Progenitor cell of endocrine pancreas (in vitro differentiated cells): Measurements from ENCODE around the gene BCHE. TPM values are rescaled to one million over a fixed set of nuclear protein-coding genes. Genes with fewer than 3 reads are reported as not detected.

Experiments used
- DNase-seq: peaks from one replicate; pipeline ENCODE4 v3.0.0; 2021; ENCODE audit warnings: low spot score; ENCODE audit not compliant: unreplicated experiment
- H3K27ac Mint-ChIP-seq: 2 replicates; pipeline ENCODE4 v1.8.0; 2021; ENCODE audit warnings: mild to moderate bottlenecking, moderate library complexity, mixed read lengths
- H3K27me3 Mint-ChIP-seq: 2 replicates; pipeline ENCODE4 v1.8.0; 2021; ENCODE audit warnings: mixed read lengths
- H3K36me3 Mint-ChIP-seq: 2 replicates; pipeline ENCODE4 v1.8.0; 2022; ENCODE audit warnings: mixed read lengths; ENCODE audit not compliant: insufficient read depth
- H3K4me1 Mint-ChIP-seq: 2 replicates; pipeline ENCODE4 v1.8.0; 2021; ENCODE audit warnings: low read depth, mixed read lengths
- H3K4me3 Mint-ChIP-seq: 2 replicates; pipeline ENCODE4 v1.8.0; 2021; ENCODE audit warnings: low read depth, mild to moderate bottlenecking, moderate library complexity, mixed read lengths
- H3K9me3 Mint-ChIP-seq: 2 replicates; pipeline ENCODE4 v1.8.0; 2021; ENCODE audit warnings: low read depth, mixed read lengths
- total RNA-seq: library from RNA; stranded (reverse); gene quantifications from 2 replicates; pipeline ENCODE4 v1.2.1, GENCODE V29; 2021
- TF ChIP-seq, protein P1 (sequence below): fragments of 200-600 bp; sonication (generic); IDR thresholded peaks from one replicate; pipeline ENCODE4 v1.5.0; 2021; ENCODE audit warnings: antibody characterized with exemption, mild to moderate bottlenecking; ENCODE audit not compliant: unreplicated experiment

The BCHE gene
- total RNA-seq, 1 donor from 2014 or later = 1.1 TPM

DNA sequence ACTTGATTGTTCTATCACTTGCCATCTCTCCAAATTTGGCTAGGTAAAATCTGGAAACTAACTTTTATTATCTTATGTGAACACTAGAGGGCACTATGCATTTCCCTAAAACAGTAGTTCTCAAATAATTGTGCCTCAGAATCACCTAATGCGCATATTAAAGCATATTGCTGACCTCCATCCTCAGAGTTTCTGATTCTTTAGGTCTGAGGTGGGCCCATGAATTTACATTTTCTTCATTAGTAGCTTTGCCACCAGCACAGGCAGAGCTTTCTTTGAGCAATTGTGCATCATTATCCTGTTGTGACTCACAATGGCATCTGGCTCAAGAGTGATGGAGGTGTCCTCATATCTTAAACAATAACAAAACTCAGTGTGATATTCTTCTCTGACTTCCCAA is 17.5 kb upstream of the BCHE start:
- DNase-seq = no peak
- no peak overlapping the region for H3K4me3 Mint-ChIP-seq
- no peak overlapping the region for H3K27ac Mint-ChIP-seq
- H3K27me3 Mint-ChIP-seq = no peaks in the 10 kb centered on the region
- H3K36me3 Mint-ChIP-seq = no peaks in the 10 kb centered on the region
- H3K9me3 Mint-ChIP-seq = no peaks in the 10 kb centered on the region
- TF ChIP-seq, protein P1, sequence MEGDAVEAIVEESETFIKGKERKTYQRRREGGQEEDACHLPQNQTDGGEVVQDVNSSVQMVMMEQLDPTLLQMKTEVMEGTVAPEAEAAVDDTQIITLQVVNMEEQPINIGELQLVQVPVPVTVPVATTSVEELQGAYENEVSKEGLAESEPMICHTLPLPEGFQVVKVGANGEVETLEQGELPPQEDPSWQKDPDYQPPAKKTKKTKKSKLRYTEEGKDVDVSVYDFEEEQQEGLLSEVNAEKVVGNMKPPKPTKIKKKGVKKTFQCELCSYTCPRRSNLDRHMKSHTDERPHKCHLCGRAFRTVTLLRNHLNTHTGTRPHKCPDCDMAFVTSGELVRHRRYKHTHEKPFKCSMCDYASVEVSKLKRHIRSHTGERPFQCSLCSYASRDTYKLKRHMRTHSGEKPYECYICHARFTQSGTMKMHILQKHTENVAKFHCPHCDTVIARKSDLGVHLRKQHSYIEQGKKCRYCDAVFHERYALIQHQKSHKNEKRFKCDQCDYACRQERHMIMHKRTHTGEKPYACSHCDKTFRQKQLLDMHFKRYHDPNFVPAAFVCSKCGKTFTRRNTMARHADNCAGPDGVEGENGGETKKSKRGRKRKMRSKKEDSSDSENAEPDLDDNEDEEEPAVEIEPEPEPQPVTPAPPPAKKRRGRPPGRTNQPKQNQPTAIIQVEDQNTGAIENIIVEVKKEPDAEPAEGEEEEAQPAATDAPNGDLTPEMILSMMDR = peak; percentile 74
- peaks cover 4% of the 10 kb centered on the region for H3K4me1 Mint-ChIP-seq

DNA sequence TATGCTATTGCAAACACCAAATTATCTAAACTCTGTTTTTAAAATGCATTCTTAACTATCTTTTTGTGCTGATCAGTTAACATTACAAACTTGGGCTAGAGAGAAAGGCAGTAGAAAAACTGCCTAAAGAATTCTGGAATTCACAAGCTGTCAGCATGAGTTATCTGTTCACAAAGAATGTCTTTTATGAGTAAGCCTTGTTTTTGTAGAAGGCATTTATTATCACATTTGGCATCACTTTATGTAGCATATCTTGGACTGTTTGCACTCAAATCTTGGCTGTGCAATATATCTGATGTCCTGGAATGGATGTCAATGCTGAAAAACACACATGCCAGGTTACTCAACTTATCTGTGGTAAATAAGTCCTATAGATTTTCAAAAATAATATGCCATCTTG is 15.5 kb upstream of the BCHE start:
- no peak overlapping the region for H3K27ac Mint-ChIP-seq
- DNase-seq = no peak
- no peaks in the 10 kb centered on the region for H3K27me3 Mint-ChIP-seq
- peaks cover 5% of the 10 kb centered on the region for H3K9me3 Mint-ChIP-seq
- H3K4me1 Mint-ChIP-seq = peaks cover 4% of the 10 kb centered on the region
- H3K36me3 Mint-ChIP-seq = no peaks in the 10 kb centered on the region
- no peak overlapping the region for H3K4me3 Mint-ChIP-seq
- TF ChIP-seq, protein P1 = no peak

DNA sequence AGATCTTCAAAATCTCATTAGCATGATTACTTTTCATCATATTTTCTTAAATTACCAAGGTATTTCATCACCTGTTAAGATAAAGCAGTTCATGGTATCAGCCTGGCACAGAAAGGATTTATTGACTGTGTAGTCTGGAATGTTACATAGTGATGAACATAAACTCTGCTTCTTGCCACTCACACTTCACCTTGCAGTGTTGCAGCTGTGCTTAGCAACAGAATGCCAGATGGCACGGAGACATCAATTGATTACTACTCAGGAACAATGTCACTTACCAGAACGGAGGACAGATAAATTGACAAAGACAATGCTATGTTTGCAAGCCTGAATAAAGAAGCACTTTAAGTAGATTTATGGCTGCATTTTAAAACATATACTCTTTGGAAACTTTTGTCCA is 15.0 kb upstream of the BCHE start:
- TF ChIP-seq, protein P1 = no peak
- no peaks in the 10 kb centered on the region for H3K36me3 Mint-ChIP-seq
- H3K27ac Mint-ChIP-seq = no peak overlapping the region

DNA sequence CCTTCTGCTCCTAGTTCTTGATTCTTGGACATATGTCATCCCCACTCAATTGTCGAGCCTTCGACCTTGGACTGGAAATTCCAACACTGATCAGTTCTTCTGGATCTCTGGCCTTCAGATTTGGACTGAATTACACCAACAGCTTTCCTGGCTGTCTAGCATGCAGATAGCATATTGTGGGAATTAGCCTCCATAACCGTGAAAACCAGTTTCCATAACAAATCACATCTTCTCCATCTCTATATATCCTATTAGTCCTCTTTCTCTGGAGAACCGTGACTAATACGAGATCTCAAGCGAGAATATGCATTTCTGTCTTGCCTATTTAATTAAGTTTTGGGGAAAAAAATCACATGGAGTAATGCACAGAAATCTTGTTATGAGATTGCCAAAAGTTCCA is 8.8 kb upstream of the BCHE start:
- no peaks in the 10 kb centered on the region for H3K36me3 Mint-ChIP-seq
- no peak overlapping the region for H3K4me3 Mint-ChIP-seq
- H3K9me3 Mint-ChIP-seq = peaks cover 5% of the 10 kb centered on the region
- DNase-seq = no peak
- H3K27ac Mint-ChIP-seq = no peak overlapping the region
- TF ChIP-seq, protein P1 = no peak
- no peaks in the 10 kb centered on the region for H3K4me1 Mint-ChIP-seq
- H3K27me3 Mint-ChIP-seq = no peaks in the 10 kb centered on the region

More for the DNA sequence above, 15.0 kb upstream of the BCHE start:
- no peak overlapping the region for H3K4me3 Mint-ChIP-seq
- peaks cover 5% of the 10 kb centered on the region for H3K9me3 Mint-ChIP-seq
- no peak for DNase-seq
- H3K4me1 Mint-ChIP-seq = peaks cover 4% of the 10 kb centered on the region
- H3K27me3 Mint-ChIP-seq = no peaks in the 10 kb centered on the region

DNA sequence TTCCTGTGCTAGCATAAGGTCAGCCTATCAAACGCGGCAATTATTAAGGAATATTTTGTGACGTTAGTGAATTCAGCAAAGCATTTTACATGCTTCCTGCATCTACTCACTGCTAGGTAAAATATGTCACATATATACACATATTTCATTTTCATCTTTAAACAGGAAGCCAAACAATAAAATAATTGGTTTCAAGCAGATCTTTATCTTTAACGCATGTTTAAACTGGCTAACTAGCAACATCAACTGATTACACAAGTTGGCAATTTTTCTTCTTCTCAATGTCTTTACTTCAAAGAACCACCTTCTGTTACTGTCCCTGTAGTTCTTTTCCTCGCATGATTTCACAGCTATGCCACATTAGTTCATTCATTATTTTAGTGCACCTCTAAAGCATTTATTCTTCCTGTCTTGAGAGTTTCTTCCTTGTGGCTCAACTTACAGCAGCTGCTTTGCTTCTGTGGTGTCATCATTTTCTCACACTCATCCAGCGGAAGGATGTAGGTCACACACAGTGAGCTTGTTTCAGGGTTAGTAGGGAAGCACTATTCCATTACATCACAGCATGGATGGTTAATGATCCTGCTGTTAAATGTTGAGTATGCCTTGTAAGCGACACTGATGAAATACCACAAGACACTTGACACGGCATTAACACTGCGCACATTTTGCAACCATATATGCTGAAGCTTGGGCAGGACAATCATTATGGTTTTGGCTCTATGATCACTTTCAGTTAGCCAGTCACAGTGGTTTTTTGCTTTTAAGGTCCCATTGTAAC is 2.3 kb upstream of the BCHE start:
- TF ChIP-seq, protein P1 = no peak
- Mint-ChIP-seq H3K9me3 (no peaks in the 10 kb centered on the region), H3K4me3 (no peak overlapping the region), H3K27me3 (no peaks in the 10 kb centered on the region), H3K27ac (no peak overlapping the region), H3K36me3 (no peaks in the 10 kb centered on the region), H3K4me1 (no peaks in the 10 kb centered on the region)
- no peak for DNase-seq
